OCI-LY3 (cell line): ENCODE measurements around the gene TCN2.
"Not testable (repeated sequence)": the region's sequence is repeated elsewhere in the genome, so short reads cannot be mapped to it uniquely, and the experiment has no call there.

Experiments
- H2AFZ ChIP-seq: fragments of 200-600, 300-600 bp; shearing (Covaris generic); 2 replicates; pipeline ENCODE4 v1.6.0; 2014; ENCODE audit warnings: antibody characterized with exemption, low read depth, low read length
- H3K27ac ChIP-seq: fragments of 200-600, 300-600 bp; sonication (generic); 2 replicates; pipeline ENCODE4 v1.5.1; 2014; ENCODE audit warnings: mild to moderate bottlenecking, low read length, moderate library complexity, mixed read lengths
- H3K27me3 ChIP-seq: fragments of 200-600, 300-600 bp; sonication (generic); 2 replicates; pipeline ENCODE4 v1.6.1; 2014; ENCODE audit warnings: low read depth, low read length, mixed read lengths
- H3K36me3 ChIP-seq: fragments of 200-600, 300-600 bp; sonication (generic); replicated peaks from 2 replicates; pipeline ENCODE3; 2014; ENCODE audit warnings: low read depth, low read length, mixed read lengths
- H3K4me1 ChIP-seq: fragments of 300-600, 200-600 bp; sonication (generic); 2 replicates; pipeline ENCODE4 v1.6.1; 2014; ENCODE audit warnings: low read length, mixed read lengths
- H3K4me2 ChIP-seq: fragments of 200-600, 300-600 bp; sonication (generic); 2 replicates; pipeline ENCODE4 v1.6.1; 2014; ENCODE audit warnings: low read length, mixed read lengths
- H3K4me3 ChIP-seq: fragments of 300-600, 200-600 bp; sonication (generic); 2 replicates; pipeline ENCODE4 v1.5.1; 2014; ENCODE audit warnings: antibody characterized with exemption, mild to moderate bottlenecking, low read length, moderate library complexity
- H3K79me2 ChIP-seq: fragments of 300-600, 200-600 bp; shearing (Covaris generic); 2 replicates; pipeline ENCODE4 v1.6.1; 2014; ENCODE audit warnings: mild to moderate bottlenecking, low read length, mixed read lengths
- H3K9ac ChIP-seq: fragments of 300-600, 200-600 bp; shearing (Covaris generic); 2 replicates; pipeline ENCODE4 v1.6.0; 2014; ENCODE audit warnings: mild to moderate bottlenecking, low read length, moderate library complexity
- H3K9me3 ChIP-seq: fragments of 200-600, 300-600 bp; shearing (Covaris generic); 2 replicates; pipeline ENCODE4 v1.6.1; 2014; ENCODE audit warnings: low read length, mixed read lengths; ENCODE audit not compliant: insufficient read depth
- H4K20me1 ChIP-seq: fragments of 200-600, 300-600 bp; sonication (generic); 2 replicates; pipeline ENCODE4 v1.6.1; 2016; ENCODE audit warnings: low read length, mixed read lengths; ENCODE audit not compliant: insufficient read depth
- EZH2phosphoT487 ChIP-seq: fragments of 200-600 bp; shearing (Covaris generic); IDR thresholded peaks from 2 replicates; pipeline ENCODE4 v1.6.1; 2018; ENCODE audit warnings: antibody characterized with exemption, mixed run types, low read depth
- TF ChIP-seq, protein P1 (sequence below): fragments of 200-600, 300-600 bp; sonication (generic); IDR thresholded peaks from 2 replicates; pipeline ENCODE4 v1.5.1; 2014; ENCODE audit warnings: antibody characterized with exemption, low read length, low read depth

TCN2 gene

DNA sequence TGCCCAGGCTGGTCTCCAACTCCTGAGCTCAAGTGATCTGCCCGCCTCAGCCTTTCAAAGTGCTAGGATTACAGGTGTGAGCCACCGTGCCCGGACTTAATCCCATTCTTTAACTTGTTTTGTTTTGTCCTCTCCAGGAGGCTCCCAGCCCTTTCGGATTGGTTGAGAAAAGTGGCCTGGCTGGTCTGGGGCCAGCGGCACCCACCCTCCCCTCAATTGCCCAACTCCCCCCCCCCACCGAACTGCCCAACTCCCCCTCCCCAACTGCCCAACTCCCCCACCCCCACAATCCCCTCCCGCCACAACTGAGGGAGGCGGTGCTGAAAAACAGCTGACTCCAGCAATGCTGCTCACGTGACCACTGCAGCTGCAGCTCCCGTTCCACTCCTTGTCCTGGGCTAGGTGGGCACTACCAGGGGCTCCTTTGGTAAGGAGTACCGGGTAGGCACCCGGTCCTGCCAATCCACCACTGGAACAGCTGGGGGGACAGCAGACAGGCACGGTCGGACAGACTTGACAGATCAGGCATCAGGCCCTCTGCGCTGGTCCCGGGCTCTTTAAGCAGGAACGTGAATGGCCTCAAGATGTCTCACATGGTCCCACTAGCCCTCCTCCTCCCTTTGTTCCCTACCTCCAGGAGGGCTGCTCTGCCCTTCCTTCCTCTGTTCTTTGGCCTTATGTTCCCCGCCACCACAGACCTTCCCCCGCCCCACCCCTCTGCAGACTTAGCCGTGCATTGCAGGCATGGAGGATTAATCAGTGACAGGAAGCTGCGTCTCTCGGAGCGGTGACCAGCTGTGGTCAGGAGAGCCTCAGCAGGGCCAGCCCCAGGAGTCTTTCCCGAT lies at the start of gene TCN2:
TCN2 (plus strand) TSS at position 720 of the 845 bp plus-strand sequence. CDS start 158 bp downstream, outside the sequence.
- Histone ChIP-seq H4K20me1 (no peaks in the 10 kb centered on the region), H3K9me3 (no peaks in the 10 kb centered on the region), H3K9ac (peak within 1 kb of the TSS; percentile 66), H3K27me3 (no peaks in the 10 kb centered on the region), H3K27ac (no peak within 1 kb of the TSS), H3K4me2 (peak within 1 kb of the TSS; percentile 93), H3K79me2 (no peaks in the 10 kb centered on the region), H3K36me3 (no peaks in the 10 kb centered on the region), H3K4me1 (peaks cover 49% of the 10 kb centered on the region), H3K4me3 (peak within 1 kb of the TSS; percentile 89), H2AFZ (peak within 1 kb of the TSS; percentile 99)
- TF ChIP-seq, protein P1, sequence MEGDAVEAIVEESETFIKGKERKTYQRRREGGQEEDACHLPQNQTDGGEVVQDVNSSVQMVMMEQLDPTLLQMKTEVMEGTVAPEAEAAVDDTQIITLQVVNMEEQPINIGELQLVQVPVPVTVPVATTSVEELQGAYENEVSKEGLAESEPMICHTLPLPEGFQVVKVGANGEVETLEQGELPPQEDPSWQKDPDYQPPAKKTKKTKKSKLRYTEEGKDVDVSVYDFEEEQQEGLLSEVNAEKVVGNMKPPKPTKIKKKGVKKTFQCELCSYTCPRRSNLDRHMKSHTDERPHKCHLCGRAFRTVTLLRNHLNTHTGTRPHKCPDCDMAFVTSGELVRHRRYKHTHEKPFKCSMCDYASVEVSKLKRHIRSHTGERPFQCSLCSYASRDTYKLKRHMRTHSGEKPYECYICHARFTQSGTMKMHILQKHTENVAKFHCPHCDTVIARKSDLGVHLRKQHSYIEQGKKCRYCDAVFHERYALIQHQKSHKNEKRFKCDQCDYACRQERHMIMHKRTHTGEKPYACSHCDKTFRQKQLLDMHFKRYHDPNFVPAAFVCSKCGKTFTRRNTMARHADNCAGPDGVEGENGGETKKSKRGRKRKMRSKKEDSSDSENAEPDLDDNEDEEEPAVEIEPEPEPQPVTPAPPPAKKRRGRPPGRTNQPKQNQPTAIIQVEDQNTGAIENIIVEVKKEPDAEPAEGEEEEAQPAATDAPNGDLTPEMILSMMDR: no peak
- TF ChIP-seq EZH2phosphoT487: no peak

DNA sequence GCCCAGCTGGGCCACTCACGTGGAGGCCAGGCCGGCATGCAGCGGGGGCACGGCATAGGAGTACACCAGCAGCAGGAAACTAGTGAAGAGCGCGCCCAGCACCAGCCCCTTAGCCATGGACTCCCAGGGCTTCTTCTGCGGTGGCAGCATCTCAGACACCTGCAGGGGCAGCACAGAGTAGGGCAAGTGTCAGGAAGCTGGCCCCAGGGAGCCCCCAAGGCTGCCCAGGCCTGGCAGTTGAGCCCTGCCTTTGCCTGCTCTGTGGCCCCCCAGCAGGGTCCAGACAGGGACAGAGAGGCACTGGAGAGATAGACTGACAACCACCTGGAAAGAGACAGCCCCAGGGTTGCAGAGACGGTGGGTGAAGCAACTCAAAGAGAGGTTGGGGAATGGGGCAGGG lies 49.7 kb upstream of the TCN2 start:
- no peaks in the 10 kb centered on the region for H3K79me2 ChIP-seq
- no peak for TF ChIP-seq EZH2phosphoT487
- TF ChIP-seq, protein P1: no peak
- H3K4me3 ChIP-seq: no peak overlapping the region
- H2AFZ ChIP-seq: no peak overlapping the region
- no peaks in the 10 kb centered on the region for H3K27me3 ChIP-seq
- H4K20me1 ChIP-seq: no peaks in the 10 kb centered on the region
- no peaks in the 10 kb centered on the region for H3K4me1 ChIP-seq
- H3K9me3 ChIP-seq: no peaks in the 10 kb centered on the region
- no peak overlapping the region for H3K4me2 ChIP-seq
- no peak overlapping the region for H3K9ac ChIP-seq
- no peaks in the 10 kb centered on the region for H3K36me3 ChIP-seq
- H3K27ac ChIP-seq: no peak overlapping the region

DNA sequence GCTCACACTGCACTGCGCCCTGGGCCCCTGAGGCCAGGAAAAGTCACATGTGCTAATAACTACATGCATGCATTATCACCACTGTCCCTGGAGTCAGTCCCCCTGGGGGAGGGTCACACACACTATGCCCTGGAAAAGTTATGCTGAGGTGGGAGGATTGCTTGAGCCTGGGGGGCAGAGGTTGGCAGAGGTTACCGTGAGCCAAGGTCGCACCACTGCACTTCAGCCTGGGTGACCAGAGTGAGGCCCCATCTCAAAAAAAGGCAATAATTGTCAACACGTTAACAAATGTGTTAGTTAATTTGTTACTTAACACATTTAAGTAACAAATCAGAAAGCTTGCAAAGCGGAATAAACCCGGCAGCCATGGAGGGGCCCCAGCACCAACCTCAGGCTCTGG lies 47.1 kb upstream of the TCN2 start:
- Histone ChIP-seq H3K4me1 (no peaks in the 10 kb centered on the region), H3K36me3 (no peaks in the 10 kb centered on the region), H3K4me3 (no peak overlapping the region), H3K4me2 (no peak overlapping the region), H2AFZ (no peak overlapping the region; the same call in 1 of the 2 replicates), H4K20me1 (no peaks in the 10 kb centered on the region), H3K9me3 (no peaks in the 10 kb centered on the region), H3K27ac (no peak overlapping the region), H3K9ac (no peak overlapping the region), H3K79me2 (no peaks in the 10 kb centered on the region), H3K27me3 (0 out of 2 replicates have a peak, but pooled peaks cover 3% of the 10 kb centered on the region)
- TF ChIP-seq, protein P1: no peak
- no peak for TF ChIP-seq EZH2phosphoT487

DNA sequence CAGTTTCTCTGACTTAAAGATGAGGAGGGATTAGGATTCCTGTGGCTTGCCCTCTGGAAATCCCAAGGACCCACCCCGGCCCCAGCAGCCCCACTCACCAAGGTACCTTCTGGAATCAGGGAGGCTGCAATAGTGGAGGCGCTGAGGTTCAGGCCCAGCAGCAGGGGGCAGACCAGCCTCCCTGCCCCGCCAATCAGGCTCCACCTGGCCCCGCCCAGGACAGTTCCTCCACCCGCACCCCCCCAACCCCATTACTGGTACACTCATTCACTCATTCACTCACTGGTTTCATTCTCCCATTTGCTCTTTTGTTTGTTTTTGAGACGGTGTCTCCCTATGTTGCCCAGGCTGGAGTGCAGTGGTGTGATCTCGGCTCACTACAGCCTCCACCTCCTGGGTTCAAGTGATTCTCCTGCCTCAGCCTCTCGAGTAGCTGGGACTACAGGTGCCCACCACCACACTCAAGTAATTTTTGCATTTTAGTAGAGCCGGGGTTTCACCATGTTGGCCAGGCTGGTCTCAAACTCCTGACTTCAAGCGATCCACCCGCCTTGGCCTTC lies 46.3 kb upstream of the TCN2 start:
- TF ChIP-seq, protein P1: peak; percentile 31
- H3K4me1 ChIP-seq, H3K9me3 ChIP-seq, H4K20me1 ChIP-seq, H3K27ac ChIP-seq, H3K9ac ChIP-seq, H3K36me3 ChIP-seq, H3K79me2 ChIP-seq, H3K27me3 ChIP-seq, H3K4me2 ChIP-seq, H3K4me3 ChIP-seq, H2AFZ ChIP-seq: not testable (repeated sequence)
